Effector CD8-positive, alpha-beta T cell (primary cell): ENCODE data around the gene SCAP.
"Not testable (repeated sequence)": the region's sequence is repeated elsewhere in the genome, so short reads cannot be mapped to it uniquely, and the experiment has no call there.

ENCODE experiments used
- DNase-seq: peaks from one replicate; lab custom pipeline; 2025; lab: John Stamatoyannopoulos, UW

SCAP gene

GRCh38 chr3:47481763-47482162 is 6.0 kb upstream of the SCAP start:
- DNase-seq: not testable (repeated sequence)

DNA sequence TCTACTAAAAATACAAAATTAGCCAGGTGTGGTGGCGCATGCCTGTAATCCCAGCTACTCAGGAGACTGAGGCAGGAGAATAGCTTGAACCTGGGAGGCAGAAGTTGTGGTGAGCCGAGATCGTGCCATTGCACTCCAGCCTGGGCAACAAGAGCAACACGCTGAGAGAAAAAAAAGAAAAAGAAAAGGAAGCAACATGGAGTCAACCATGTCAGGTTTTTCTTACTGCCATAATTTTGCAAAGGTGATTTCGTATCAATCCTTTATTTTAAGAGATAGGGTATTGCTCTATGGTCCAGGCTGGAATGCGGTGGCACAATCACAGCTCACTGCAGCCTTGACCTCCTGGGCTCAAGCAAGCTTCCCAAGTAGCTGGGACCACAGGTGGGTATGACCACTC is 4.5 kb upstream of the SCAP start:
- not testable (repeated sequence) for DNase-seq

DNA sequence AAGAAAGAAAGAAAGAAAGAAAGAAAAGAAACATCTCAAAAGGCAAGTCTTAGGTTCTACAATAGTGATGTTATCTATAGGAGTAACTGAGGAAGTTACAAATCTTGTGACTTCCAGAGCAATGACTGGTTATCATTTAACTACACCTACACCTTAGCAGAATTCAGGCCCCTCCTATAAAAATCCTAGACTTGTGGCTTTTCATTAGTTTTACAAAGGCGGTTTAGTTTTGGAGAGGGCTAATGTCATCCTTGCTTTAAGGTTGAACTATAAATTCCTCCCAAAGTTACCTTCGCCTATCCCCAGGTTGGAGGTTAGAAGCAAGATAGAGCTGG is 4.1 kb upstream of the SCAP start:
- DNase-seq: no peak

- DNase-seq: no peak
These were observed 2.3 kb upstream of the SCAP start for GRCh38 chr3:47478022-47478421.

DNA sequence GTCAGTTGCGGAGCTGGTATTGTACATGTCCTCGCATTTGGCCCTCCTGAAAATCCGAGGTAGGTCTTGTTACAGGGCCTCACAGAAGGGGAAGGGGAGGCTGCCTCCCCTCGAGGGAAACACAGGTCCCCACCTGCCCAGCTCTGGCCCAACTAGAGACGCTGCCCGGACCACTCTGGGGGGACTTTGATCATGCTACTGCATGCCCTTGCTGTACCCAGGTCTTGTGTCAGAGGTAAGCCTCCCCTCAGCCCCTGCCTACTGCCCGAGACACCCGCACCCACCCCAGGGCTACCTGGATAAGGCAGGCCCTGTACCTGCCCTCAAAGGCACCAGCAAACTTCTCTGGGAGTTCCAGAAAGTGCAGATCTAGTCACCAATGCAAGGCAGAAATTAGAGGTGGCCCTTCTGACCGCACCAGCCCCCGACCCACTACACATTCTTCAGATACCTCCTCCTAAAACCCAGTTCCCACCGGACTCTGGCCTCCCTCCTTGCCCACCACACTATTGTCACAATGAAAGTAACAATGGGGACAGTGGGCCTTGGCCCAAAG is 981 bp upstream of the SCAP start:
- DNase-seq: no peak

- DNase-seq: no peak
These were observed 537 bp upstream of the SCAP start for GRCh38 chr3:47476330-47476626.

DNA sequence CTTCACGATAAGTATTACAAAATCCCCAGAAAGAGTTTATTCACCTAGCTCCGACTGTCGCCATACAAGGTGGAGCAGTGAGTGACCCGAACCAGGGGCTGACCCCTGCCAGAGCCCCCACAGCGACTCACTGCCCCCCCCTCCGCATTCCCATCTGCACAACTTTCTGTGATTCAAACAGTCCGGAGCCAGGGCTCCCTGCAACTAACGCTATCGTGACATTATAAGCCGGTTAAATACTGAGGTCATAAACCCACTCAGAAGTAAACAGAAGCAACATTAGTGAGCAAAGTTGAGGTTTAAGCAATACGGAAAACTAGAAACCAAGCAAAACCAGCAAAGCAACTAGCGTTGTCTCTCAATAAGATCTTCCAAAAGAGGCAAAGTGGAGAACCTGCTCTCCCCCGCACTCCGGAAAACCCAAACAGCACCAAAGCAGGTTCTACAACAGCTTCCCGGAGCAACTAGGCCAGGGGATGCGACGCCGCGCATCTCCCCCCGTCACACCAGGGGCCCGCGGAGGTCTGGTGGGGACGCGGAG is 642 bp downstream of the SCAP start:
- DNase-seq: no peak

DNA sequence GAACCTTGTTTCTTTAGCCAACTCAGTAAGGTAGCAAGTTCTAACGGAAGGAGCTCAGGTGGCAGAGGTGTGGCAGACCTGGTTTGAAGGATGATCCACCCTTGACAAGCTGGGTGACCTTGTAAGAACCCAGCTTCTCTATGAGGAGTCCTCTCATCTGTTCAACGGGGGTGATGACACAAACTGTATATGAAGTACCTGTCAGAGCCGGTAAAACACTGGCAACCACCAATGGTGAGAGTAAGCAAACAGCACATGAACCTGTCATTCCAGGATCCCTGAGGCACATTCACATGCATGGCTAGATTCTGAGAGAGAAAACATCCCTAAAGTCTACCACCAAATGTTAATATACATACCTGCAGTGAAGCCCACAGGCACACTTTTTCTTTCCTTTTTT is 2.4 kb downstream of the SCAP start:
- no peak for DNase-seq

- no peak for DNase-seq
These were observed 6.1 kb downstream of the SCAP start for GRCh38 chr3:47469616-47470015.

DNA sequence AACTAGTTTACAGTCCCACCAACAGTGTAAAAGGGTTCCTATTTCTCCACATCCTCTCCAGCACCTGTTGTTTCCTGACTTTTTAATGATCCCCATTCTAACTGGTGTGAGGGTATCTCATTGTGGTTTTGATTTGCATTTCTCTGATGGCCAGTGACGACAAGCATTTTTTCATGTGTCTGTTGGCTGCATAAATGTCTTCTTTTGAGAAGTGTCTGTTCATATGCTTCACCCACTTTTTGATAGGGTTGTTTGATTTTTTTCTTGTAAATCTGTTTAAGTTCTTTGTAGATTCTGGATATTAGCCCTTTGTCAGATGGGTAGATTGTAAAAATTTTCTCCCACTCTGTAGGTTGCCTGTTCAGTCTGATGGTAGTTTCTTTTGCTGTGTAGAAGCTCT is 7.4 kb downstream of the SCAP start:
- DNase-seq: not testable (repeated sequence)

- DNase-seq: no peak
These were observed 11.2 kb downstream of the SCAP start for GRCh38 chr3:47464588-47464987.

GRCh38 chr3:47459534-47460085 is 16.1 kb downstream of the SCAP start:
- not testable (repeated sequence) for DNase-seq

DNA sequence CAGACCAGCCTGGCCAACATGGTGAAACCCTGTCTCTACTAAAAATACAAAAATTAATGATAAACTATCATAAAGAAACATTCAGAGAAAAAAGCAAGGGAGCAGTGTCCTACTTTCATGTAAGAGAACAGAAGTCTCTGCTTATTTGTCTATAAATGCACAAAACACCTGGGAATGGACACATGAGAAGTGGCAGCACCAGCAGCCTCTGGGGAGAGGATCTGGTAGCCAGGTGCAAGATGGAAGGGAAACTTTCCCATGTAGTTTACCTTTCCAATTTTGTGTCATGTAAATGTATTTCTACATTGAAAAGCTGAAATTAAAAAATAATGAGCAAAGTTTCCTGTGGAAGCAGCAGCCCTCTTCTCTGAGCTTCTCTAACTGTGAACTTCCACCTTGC is 18.8 kb downstream of the SCAP start:
- no peak for DNase-seq

- no peak for DNase-seq
These were observed 19.8 kb downstream of the SCAP start for GRCh38 chr3:47455806-47456452.

- no peak for DNase-seq
These were observed 23.1 kb downstream of the SCAP start for GRCh38 chr3:47452453-47453215.

GRCh38 chr3:47444103-47444502 is 31.6 kb downstream of the SCAP start:
- DNase-seq: no peak

- no peak for DNase-seq
These were observed 32.1 kb downstream of the SCAP start for GRCh38 chr3:47443611-47443995.

GRCh38 chr3:47441796-47442551 is 33.8 kb downstream of the SCAP start:
- DNase-seq: no peak

DNA sequence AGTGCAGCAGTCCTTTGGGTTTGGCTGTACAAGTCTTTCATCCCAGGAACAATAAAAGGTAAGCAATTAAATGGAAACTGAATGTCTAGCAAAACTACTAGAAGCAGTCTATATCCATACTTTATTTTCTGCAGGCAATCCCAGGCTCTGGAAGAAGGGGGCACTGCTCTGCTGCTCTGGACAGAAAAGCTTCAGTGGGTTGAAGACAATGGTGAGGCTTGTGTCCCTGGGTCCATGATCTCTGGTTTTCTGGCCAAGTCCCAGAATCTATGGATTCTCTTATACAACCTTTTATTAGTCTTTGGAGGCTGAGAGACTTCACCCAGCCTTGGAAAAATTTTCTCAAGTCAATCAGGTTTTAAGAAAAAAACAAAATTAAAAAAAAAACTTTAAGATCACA is 35.6 kb downstream of the SCAP start:
- no peak for DNase-seq

GRCh38 chr3:47436180-47436579 is 39.6 kb downstream of the SCAP start:
- no peak for DNase-seq

DNA sequence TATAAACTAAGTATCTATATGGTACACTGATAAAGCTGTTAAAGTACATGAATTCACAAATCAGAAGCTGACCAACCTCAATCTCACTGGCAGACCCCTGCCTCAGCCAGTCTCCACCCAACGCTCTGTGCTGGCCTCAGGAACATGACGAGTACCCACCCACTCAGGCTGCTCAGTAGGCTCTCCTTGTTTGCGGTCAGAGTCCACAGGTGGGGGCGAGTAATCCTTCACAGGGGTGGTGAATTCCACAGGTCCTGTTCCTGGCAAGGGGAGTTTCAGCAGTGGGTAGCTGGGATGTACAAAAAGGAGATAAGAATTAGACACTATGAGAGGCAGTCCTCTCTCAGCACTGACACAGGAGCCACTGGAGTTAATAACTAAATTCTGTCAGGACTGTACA is 40.9 kb downstream of the SCAP start:
- no peak for DNase-seq

- no peak for DNase-seq
These were observed 41.9 kb downstream of the SCAP start for GRCh38 chr3:47433796-47434195.
